Measurements from ENCODE around the gene LACTB.
A peak's percentile ranks its signal among the peaks of the same experiment; 100 is the strongest.

The LACTB gene

DNA sequence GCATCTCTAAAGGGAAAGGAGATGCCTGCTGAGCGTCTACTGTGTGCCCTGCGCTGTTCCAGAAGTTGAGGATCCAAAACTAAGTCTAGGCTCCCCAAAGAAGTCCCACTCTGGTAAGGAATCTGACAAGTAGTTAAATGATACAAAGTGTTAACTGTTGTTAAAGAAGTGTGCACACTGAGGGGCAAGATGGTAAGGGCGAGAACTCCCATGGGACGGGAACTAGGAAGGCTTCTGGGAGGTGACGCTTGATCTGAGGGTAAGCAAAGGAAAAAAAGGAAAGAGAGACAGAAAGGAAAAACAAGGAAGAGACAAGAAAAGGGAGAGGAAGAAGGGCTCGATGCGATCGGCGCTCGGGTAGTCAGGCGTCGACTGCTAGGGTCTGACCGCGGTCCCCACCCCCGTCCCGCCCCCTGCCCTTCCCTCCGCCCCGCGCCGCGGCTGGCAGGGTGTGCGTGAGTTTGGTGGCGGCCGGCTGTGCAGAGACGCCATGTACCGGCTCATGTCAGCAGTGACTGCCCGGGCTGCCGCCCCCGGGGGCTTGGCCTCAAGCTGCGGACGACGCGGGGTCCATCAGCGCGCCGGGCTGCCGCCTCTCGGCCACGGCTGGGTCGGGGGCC is at the start of gene LACTB:
TSS of gene LACTB (plus strand) at position 480 of the 620 bp plus-strand sequence. CDS start at position 491, 11 bp downstream.
- DNase-seq (ENCODE audit: low read depth): peak; percentile 57

DNA sequence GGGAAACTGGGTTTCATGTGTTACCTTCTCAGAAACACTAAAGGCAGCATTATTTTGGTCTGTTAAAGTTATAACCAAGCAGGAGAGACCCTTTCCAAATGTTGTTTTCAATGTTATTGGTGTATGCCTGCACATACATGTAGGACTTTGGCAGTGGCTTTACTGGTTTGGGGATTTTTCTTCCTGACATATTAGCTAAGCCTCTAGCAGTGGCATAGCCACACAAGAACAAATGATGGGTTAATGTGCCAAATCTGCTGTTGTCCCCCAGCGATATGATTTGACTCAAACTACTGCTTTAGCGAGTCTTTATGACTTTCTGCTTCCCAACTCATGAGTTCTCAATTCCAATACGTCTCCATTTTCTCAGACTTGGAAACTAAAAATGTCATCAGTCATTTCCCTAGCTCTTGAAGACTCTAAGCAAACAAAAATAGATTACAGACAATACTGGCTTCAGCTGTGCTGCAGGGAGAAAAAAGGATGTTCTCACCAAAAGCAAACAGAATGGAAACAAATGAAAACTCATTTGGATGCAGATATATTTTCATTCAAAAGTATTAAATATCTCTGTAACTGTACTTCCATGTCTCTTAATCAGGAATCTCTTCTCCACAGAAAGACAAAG is 49.5 kb upstream of the LACTB start:
- no peak for DNase-seq (ENCODE audit: low read depth)

GRCh38 chr15:63072809-63073277 is 48.8 kb upstream of the LACTB start:
- DNase-seq (ENCODE audit: low read depth): no peak

DNA sequence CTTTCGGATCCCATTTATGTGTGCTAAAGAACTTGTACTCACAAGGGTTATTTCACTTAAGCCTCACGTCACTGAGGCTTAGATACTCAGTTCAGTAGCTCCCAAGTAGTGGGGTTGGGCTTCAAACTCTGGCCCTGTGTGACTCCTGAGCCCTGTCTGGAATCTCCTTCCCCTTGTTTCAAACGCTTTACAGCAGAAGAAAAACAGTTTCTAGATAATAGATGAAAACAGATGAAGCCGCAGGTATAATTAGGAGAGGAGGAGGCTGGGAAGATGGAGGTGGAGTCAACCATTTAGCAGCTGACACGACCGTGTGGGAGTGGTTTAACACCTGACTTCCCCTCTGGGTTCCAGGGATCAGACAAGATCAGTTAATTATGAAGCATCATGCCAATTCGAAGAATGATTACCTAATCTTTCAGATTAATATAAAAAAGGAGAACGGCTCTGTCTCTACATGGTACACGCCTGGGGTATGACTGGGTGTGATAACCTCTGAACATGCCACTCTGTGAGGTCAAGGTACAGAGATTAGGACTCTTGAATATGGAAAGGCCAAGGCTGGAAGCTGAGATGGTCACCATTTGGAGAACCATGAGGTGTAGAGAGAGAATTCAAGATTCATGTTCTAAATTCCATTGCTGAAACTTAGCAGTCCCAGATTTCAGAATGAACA is 48.0 kb upstream of the LACTB start:
- DNase-seq (ENCODE audit: low read depth): no peak

GRCh38 chr15:63075015-63075983 is 46.4 kb upstream of the LACTB start:
- no peak for DNase-seq (ENCODE audit: low read depth)

GRCh38 chr15:63075984-63076713 is 45.5 kb upstream of the LACTB start:
- no peak for DNase-seq (ENCODE audit: low read depth)

DNA sequence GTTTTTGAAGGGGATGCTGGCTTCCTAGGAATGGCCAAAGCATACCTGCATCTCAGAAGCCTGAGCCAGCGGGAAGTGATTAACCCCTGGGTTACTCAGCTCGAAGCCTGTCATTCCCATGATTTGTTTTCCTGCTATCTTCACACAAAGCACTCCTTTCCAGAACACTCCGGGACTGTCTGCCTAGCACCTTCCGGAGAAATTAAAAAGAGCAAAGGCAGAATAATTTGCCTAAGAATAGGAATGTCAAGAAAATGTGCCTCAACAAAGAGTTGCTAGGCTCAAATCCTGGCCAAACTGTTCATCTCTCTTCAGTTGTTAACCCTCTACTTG is 45.0 kb upstream of the LACTB start:
- no peak for DNase-seq (ENCODE audit: low read depth)

- no peak for DNase-seq (ENCODE audit: low read depth)
Observed at GRCh38 chr15:63077952-63078351, 43.7 kb upstream of the LACTB start.

DNA sequence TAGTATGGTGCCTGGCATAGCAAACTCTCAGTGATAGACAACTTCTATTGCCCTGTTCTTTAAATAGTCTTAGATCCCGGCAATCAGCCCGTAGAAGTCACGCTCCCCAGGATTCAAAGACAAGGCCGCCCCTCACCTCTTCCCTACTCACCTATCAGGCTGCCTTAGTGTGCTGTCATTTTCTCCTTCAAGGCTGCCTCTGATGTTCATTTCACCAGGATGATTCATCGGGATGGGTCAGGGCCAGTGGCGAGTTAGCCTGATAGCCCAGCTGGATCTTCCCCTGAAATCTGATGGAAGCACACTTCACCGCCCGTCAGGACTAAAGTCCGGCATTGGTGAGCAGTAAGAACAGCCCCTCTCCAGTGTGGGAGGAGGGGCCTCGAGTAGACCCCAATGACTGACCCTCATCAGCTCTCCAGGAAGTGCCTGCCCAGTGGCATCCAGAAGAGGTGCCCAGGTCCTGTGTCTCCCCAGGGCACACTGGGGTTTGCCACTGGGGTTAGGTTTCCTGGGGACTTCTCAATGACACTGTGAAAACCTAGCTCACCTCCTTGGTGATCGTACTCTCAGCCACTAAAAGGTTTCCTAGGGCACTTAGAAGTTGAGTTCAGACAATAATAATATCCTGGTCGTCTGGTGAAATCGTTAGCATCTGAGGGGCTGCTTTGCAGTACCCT is 41.6 kb upstream of the LACTB start:
- no peak for DNase-seq (ENCODE audit: low read depth)

DNA sequence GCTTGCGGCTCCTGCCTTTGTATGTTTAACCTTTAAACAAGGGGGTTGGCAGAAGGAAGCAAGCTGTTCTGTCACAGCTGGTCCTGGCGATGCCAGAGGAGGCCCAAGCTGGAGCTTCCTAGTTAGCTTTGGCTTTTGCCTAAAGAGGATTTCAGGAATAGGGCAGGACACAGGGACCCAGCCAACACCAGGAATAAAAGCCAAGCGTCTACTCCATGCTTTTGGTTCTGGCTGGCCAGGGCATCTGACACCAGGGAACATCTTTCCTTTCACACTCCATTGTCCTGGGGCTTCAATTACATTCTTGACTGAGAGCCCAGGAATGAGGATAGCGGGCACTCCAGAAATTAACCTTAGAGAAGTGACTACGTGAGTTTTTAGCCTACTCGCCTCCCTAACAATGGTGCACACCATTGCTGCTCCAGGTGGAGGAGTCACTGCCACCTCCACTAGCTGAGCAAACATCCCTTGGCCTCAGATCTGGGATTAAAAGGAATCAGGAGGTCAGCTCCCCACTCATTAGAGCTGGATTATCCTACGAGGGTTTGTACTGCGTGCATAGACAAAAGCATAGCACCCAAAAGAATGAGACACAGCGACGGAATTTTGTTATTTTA is 40.9 kb upstream of the LACTB start:
- DNase-seq (ENCODE audit: low read depth): no peak

DNA sequence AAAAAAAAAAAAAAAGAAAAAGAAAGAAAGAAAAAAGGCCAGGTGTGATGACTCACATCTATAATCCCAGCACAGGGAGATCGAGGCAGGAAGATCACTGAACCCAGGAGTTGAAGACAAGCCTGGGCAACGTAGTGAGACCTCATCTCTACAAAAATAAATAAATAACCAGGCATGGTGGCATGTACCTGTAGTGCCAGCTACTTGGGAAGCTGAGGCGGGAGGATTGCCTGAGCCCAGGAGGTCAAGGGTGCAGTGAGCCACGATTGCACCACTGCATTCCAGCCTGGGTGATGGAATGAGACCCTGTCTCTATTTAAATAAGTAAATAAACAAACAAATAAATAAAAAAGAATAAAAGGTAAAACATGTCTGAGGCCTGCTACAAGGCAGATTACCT is 39.3 kb upstream of the LACTB start:
- no peak for DNase-seq (ENCODE audit: low read depth)

GRCh38 chr15:63083044-63083443 is 38.6 kb upstream of the LACTB start:
- DNase-seq (ENCODE audit: low read depth): no peak

- no peak for DNase-seq (ENCODE audit: low read depth)
Observed at GRCh38 chr15:63083541-63083940, 38.1 kb upstream of the LACTB start.

DNA sequence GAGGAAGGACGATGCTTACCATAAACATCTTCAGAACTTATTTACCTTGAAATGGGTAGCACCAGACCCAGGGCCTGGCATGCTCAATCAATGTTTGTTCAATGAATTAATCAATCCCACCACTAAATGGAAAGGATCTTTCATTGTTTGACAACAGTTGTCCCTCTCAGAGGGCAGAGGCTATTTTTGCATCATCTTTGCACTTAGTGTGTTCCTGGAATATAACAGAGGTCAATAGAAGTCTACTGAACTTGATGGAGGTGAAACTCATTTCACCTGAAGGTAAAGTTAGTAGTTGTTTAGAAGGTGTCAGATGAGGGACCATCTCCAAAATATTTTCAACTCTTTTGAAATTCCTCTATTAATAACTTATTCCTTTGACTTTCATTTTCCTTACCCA is 36.9 kb upstream of the LACTB start:
- no peak for DNase-seq (ENCODE audit: low read depth)

GRCh38 chr15:63085289-63085688 is 36.4 kb upstream of the LACTB start:
- DNase-seq (ENCODE audit: low read depth): no peak

DNA sequence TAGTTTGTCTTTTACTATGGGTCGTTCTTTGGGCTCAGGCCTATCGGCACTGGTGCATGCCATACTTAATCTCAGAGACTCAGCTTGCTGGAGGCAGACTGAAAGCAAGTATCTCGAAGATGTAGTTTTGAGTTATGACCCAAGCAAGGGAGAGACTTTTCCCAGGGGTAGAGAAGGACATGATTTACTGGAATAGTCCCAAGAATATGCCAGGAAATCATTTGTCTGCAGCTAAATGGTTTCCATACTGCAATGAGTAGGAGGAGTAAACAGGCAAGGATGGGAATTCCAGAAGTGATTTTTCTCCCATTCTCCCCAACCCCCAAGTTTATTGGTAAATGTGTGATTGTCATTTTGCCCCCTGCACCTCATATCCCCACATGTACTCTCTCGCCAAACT is 35.4 kb upstream of the LACTB start:
- DNase-seq (ENCODE audit: low read depth): no peak

DNA sequence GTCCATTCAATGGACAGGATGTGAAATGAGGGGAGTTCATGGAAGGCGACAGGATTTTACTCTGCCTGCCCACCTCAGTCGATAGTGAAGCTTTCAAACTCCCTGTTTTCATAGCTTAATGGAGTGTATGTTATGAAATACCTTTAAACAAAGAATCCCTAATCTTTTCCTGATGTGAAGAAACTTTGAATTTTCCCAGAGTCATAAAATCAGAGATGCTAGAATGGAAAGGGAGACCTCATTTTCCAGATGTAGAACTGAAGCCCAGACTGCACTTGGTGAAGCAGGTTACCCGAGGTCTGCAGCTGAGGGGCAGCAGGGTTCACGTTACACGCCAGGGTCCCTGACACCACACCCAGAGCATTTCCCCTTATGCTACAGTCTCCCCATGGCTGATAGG is 34.7 kb upstream of the LACTB start:
- DNase-seq (ENCODE audit: low read depth): no peak

- no peak for DNase-seq (ENCODE audit: low read depth)
Observed at GRCh38 chr15:63088533-63089245, 33.0 kb upstream of the LACTB start.

GRCh38 chr15:63089260-63090043 is 32.2 kb upstream of the LACTB start:
- DNase-seq (ENCODE audit: low read depth): no peak

All from CMK (cell line).